Lower lobe of right lung (tissue), 2 donors: Measurements from ENCODE around the gene CPNE7. TPM values are rescaled to one million over a fixed set of nuclear protein-coding genes. Genes with fewer than 3 reads are reported as not detected.

Experiments used
- ATAC-seq, 2 donors: fragments of 200-7000 bp; cut with Tn5 transposase; one replicate each; pipeline ENCODE4 v1.9.1; 2020 to 2022; ENCODE audit warnings: mild to moderate bottlenecking in 2 of 2, moderate library complexity in 2 of 2
- DNase-seq: peaks from one replicate; pipeline ENCODE4 v3.0.0-alpha.2; 2020
- H3K27ac ChIP-seq: fragments of 200-600 bp; one replicate; pipeline ENCODE4 v1.8.0; 2022
- H3K27me3 ChIP-seq: fragments of 200-600 bp; one replicate; pipeline ENCODE4 v1.8.0; 2022; ENCODE audit warnings: low read depth
- H3K36me3 ChIP-seq: fragments of 200-600 bp; one replicate; pipeline ENCODE4 v1.8.0; 2022; ENCODE audit warnings: mild to moderate bottlenecking
- H3K4me1 ChIP-seq: fragments of 200-600 bp; one replicate; pipeline ENCODE4 v1.8.0; 2022
- H3K4me3 ChIP-seq: fragments of 200-600 bp; one replicate; pipeline ENCODE4 v1.8.0; 2022; ENCODE audit warnings: mild to moderate bottlenecking
- H3K9me3 ChIP-seq: fragments of 200-600 bp; one replicate; pipeline ENCODE4 v1.8.0; 2022
- CTCF ChIP-seq: fragments of 200-600 bp; IDR thresholded peaks from one replicate; pipeline ENCODE4 v1.8.0; 2022; ENCODE audit warnings: antibody characterized with exemption, mild to moderate bottlenecking
- intact Hi-C: fragments of 100-400 bp; cut with DNase I; formaldehyde crosslinking; loops from one replicate; pipeline ENCODE4 v1.11.0; 2022
- total RNA-seq: library from RNA; stranded (reverse); fragmentation: NEBNext Ultra II Directional; extraction: Animal tissue kit (Norgen Biotek cat#: 25700); gene quantifications from one replicate; pipeline ENCODE4 v1.2.1, GENCODE V29; 2021
- donor health status: DM: no; HTN: yes; CAD: no; lungs with severe emphysema.

The CPNE7 gene
- total RNA-seq, 1 donor from 2014 or later = 0.35 TPM

- H3K4me1 ChIP-seq = peaks cover 13% of the 10 kb centered on the region
- peaks cover 55% of the 10 kb centered on the region for H3K27me3 ChIP-seq
- H3K4me3 ChIP-seq = no peak overlapping the region
- no peaks in the 10 kb centered on the region for H3K9me3 ChIP-seq
- intact Hi-C loops = no loop called here
- TF ChIP-seq CTCF = no peak
- H3K36me3 ChIP-seq = no peaks in the 10 kb centered on the region
- DNase-seq (no peak), ATAC-seq (no peak)
- H3K27ac ChIP-seq = no peak overlapping the region
Measured at GRCh38 chr16:89572485-89573205, 2.9 kb upstream of the CPNE7 start.

- no peak for TF ChIP-seq CTCF
- Histone ChIP-seq H3K27me3 (peaks cover 55% of the 10 kb centered on the region), H3K4me3 (peak overlapping the region; percentile 37), H3K4me1 (peaks cover 13% of the 10 kb centered on the region), H3K27ac (no peak overlapping the region), H3K9me3 (no peaks in the 10 kb centered on the region), H3K36me3 (no peaks in the 10 kb centered on the region)
- intact Hi-C loops = no loop called here
- ATAC-seq (no peak), DNase-seq (no peak)
Measured at GRCh38 chr16:89573826-89574680, 1.5 kb upstream of the CPNE7 start.

- H3K9me3 ChIP-seq = no peaks in the 10 kb centered on the region
- H3K36me3 ChIP-seq = no peaks in the 10 kb centered on the region
- H3K27me3 ChIP-seq = peaks cover 52% of the 10 kb centered on the region
- peaks cover 13% of the 10 kb centered on the region for H3K4me1 ChIP-seq
- DNase-seq (peak; percentile 67), ATAC-seq (peak; percentile 74 to 81)
- TF ChIP-seq CTCF = peak; percentile 76
- intact Hi-C loops = no loop called here
- no peak overlapping the region for H3K27ac ChIP-seq
- peak overlapping the region; percentile 37 for H3K4me3 ChIP-seq
Measured at GRCh38 chr16:89574681-89575246, 794 bp upstream of the CPNE7 start.

GRCh38 chr16:89576153-89577054, 846 bp downstream of the CPNE7 start:
- DNase-seq = no peak
- Histone ChIP-seq H3K4me1 (peaks cover 13% of the 10 kb centered on the region), H3K36me3 (no peaks in the 10 kb centered on the region), H3K9me3 (no peaks in the 10 kb centered on the region), H3K27me3 (peaks cover 52% of the 10 kb centered on the region), H3K4me3 (no peak overlapping the region), H3K27ac (no peak overlapping the region)
- TF ChIP-seq CTCF = no peak
- intact Hi-C loops = no loop called here
- no peak for ATAC-seq
